Left forelimb (tissue), 1 donor: ENCODE results near the gene DOCK2.
A peak's percentile ranks its signal among the peaks of the same experiment; 100 is the strongest.

Experiments used
- DNase-seq: peaks from one replicate; pipeline ENCODE4 v3.0.0-alpha.2; 2018; ENCODE audit warnings: low spot score

DOCK2 gene

DNA sequence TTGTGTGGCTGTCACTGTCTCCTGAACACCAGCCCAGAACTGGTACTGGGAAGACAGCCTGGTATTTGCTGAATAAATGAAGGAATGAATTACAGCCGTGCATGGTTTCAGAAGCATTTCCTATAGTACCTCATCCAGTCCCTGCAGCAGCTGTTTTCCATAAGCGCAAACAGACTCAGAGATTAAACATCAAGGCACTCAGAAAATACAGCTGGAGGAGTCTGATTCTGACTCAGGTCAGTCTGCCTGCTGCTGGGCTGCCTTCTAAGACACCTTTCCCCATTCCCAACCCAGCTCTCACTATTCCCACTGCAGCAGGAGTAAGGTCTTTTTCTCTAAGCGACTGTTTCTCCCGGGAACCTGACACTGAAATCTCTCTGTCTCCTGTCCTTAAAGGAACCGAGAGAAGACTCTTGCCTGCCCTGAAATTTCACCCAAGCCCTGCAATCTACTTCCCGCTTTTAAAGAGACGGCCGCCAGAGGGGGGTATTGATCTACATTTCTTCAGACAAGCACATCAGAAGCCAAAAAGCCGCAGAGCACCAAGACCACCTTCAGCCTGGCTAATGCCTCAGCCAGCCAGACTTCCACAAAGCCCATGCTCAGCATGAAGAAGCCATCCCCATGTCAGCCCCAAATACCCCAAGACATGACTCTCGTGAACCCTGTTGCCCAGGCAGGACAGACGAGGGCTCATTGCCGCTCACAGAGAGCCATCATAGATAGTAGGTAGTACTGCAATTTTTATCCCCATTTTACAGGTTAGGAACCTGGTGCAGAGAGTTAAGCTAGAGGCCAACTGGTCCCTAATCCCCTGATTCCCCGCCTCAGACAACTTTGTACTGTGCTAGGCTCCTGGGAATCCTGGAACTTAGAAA is 463.2 kb downstream of the DOCK2 start:
- peak; percentile 86 for DNase-seq

DNA sequence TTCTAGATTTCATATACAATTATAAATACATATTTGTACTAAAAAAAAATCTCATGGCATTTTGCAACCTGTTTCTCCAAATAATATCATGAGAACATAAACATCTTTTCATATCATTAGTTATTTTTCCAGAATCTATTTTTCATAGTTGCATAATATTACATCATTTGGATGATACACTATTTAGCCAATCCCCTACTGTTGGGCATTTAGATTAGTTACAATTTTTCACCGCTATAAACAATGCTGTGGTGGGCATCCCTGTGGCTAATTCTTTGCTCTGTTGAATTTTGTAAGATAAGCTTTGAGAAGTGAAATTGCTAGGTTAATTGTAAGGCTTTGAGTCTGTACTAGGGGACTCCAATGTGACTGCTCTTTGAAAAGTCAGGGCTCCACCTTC is 466.4 kb downstream of the DOCK2 start:
- DNase-seq: no peak

- DNase-seq: no peak
Measured at GRCh38 chr5:170104299-170104698, 467.2 kb downstream of the DOCK2 start.

DNA sequence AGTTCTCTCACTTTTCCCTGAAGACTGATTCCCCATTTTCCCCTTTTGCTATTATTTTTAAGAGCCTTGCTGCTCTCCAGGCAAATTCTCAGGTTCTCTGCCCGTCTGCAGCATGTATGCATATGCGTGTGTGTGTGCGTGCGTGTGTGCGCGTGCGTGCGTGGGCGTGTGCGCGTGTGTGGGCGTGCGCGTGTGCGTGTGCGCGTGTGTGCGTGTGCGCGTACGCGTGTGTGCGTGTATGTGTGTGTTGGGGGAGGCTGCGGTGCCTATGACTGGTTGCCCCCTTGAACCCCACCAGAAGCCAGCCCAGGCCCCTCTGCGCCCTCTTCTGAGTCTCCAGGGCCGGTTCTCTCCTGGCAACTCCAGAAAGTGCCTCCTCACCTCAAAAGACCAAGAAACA is 467.6 kb downstream of the DOCK2 start:
- DNase-seq: no peak

DNA sequence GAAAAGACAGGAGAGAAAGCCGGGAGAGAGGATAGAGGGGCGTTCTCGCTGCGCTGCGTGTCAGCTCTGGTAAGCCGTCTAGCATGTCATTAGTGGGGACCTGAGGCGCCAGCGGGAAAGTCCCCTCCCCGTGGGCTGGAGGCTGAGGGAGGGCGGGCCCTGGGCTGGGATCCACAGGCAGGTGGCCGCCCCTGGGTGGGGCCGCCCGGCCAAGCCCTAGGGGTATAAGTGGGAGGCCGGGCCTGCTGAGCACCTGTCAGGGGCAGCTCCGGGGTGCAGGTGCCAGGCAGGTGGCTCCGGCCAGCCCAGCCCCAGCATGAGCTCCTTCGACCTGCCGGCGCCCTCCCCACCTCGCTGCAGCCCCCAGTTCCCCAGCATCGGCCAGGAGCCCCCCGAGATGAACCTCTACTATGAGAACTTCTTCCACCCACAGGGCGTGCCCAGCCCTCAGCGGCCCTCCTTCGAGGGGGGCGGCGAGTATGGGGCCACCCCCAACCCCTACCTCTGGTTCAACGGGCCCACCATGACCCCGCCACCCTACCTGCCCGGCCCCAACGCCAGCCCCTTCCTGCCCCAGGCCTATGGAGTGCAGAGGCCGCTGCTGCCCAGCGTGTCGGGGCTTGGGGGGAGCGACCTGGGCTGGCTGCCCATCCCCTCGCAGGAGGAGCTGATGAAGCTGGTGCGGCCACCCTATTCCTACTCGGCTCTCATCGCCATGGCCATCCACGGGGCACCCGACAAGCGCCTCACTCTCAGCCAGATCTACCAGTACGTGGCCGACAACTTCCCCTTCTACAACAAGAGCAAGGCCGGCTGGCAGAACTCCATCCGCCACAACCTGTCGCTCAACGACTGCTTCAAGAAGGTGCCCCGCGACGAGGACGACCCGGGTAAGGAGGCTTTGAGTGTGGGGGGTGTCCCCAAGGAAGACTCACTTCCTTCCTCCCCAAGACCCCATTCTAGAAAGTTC is 468.9 kb downstream of the DOCK2 start, which contains the start of gene FOXI1:
Gene FOXI1, plus strand, starts transcription at position 256 of the 970 bp plus-strand sequence. Its CDS starts 61 bp downstream, at position 317.
- no peak for DNase-seq

DNA sequence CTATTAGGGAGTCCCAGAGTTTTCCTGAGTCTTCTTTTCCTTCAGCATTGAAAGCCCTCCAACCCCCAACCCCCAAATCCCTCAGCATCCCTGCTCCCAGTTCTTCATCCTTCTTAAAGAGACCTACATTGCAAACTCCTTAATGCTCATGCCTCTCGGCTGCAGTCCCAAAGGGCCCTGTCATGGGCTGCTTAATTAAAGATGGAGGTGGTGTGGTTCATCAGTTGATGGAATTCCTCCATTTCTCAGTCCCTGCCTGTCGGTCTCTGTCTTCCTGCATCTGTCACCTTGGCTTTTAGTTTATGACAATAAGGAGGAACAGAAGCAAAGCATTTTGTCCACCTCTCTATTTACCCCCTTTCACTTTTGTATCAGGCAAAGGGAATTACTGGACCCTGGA is 470.6 kb downstream of the DOCK2 start:
- no peak for DNase-seq

- DNase-seq: no peak
Measured at GRCh38 chr5:170108266-170108785, 471.3 kb downstream of the DOCK2 start.

DNA sequence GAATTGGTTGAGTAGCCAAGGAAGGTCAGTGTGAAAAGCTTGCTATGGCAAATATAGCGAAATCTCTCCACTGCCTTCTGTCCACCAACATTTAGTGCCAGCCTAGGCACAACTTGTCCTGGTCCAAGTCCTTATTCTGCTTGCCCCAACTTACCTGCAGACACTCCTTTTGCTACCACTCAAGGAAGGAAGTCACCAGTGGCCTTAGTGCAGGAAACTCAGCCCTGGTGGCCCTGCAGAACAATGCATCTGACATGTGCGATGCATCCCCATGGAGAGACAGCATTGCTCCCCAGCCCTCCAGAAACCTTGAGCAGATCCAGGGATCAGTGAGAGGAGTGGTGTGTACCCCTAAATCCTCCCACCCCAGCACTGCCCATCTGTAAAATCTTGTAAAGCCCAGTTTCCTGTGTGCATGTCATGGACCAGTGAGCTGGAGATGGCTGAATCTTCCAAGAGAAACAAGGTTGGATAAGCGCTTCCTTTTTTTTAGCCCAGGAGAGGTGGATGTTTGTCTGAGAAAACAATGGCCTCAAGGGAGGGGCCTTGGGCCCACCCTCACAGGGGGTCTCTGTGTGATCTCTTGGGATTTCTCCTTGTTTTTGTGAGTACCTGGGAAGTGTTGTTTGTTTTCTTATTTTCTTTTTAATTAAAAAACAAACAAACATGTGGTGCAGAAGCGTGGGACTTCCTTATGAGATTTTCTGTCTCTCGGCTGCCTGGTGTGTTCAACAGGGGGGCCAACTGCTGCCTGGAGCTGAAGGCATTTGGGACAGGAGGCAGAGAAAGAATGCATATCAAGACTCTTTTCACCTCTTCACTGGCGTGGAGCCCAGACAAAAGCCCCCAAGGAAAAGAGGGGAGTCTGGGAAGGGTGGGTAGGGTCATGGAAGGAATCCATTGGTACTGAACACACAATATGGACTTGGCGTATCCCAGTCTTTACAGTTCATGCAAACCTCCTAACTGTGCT is 472.3 kb downstream of the DOCK2 start:
- no peak for DNase-seq

GRCh38 chr5:170110403-170111087 is 473.5 kb downstream of the DOCK2 start:
- DNase-seq: no peak

GRCh38 chr5:170111088-170111785 is 474.2 kb downstream of the DOCK2 start:
- DNase-seq: no peak

- DNase-seq: no peak
Measured at GRCh38 chr5:170112876-170113521, 475.9 kb downstream of the DOCK2 start.

DNA sequence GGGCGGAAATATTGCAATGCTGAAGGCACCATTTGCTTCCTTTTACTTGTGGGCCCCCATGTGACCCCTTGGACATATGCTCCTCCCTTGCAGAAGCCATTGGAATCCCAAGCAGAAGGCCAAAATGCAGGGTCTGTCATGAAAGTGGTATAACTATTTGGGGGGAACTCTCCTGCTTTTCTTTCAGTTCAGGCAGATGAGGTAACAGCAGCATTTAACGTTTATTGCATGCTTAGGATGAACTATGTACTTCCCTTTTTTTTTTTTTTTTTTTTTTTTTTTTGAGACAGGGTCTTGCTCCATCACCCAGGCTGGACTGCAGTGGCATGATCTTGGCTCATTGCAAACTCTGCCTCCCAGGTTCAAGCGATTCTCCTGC is 476.4 kb downstream of the DOCK2 start:
- no peak for DNase-seq

GRCh38 chr5:170114271-170114670 is 477.2 kb downstream of the DOCK2 start:
- DNase-seq: no peak

GRCh38 chr5:170115925-170116324 is 478.9 kb downstream of the DOCK2 start:
- DNase-seq: no peak

GRCh38 chr5:170117736-170118135 is 480.7 kb downstream of the DOCK2 start:
- DNase-seq: no peak

GRCh38 chr5:170120576-170120975 is 483.5 kb downstream of the DOCK2 start:
- no peak for DNase-seq

- no peak for DNase-seq
Measured at GRCh38 chr5:170121321-170121720, 484.2 kb downstream of the DOCK2 start.

- no peak for DNase-seq
Measured at GRCh38 chr5:170126061-170126460, 489.0 kb downstream of the DOCK2 start.

GRCh38 chr5:170126626-170127025 is 489.6 kb downstream of the DOCK2 start:
- no peak for DNase-seq

GRCh38 chr5:170131235-170131634 is 494.2 kb downstream of the DOCK2 start:
- DNase-seq: peak; percentile 42
